A673 (cell line): Measurements from ENCODE around the gene ESR1. TPM values are rescaled to one million over a fixed set of nuclear protein-coding genes. Genes with fewer than 3 reads are reported as not detected.

Experiments
- BruUV-seq: library from RNA; stranded (reverse); fragments of 400-500 nt; replicated peaks from 2 replicates; lab custom pipeline; 2021; lab: Mats Ljungman, UMichigan
- CTCF ChIA-PET: fragments of 300-600 bp; sonication (Branson Sonifier 250); formaldehyde crosslinking; loops from one replicate; lab custom pipeline; 2022; ENCODE audit warnings: antibody characterized with exemption; lab: Charles Lee
- POLR2A ChIA-PET: fragments of 300-600 bp; sonication (Branson Sonifier 250); formaldehyde crosslinking; loops from one replicate; lab custom pipeline; 2022; ENCODE audit warnings: antibody characterized with exemption; ENCODE audit not compliant: low non-redundant PET; lab: Charles Lee
- DNase-seq: peaks from one replicate; pipeline ENCODE4 v3.0.0-alpha.2; 2015; ENCODE audit warnings: low spot score
- H3K27ac ChIP-seq: fragments of 200-600 bp; sonication (generic); 2 replicates; pipeline ENCODE4 v1.5.1; 2016; ENCODE audit warnings: mixed run types, low read depth, mild to moderate bottlenecking, mixed read lengths, antibody characterized with exemption, low read length; ENCODE audit not compliant: poor library complexity, severe bottlenecking
- H3K27me3 ChIP-seq: fragments of 200-600 bp; sonication (generic); replicated peaks from 2 replicates; pipeline ENCODE4 v1.6.1; 2017; ENCODE audit warnings: mixed run types, low read depth, mild to moderate bottlenecking, mixed read lengths, antibody characterized with exemption, low read length; ENCODE audit not compliant: insufficient read depth, poor library complexity
- H3K36me3 ChIP-seq: fragments of 200-600 bp; sonication (generic); 2 replicates; pipeline ENCODE4 v1.6.1; 2016; ENCODE audit warnings: mixed run types, mild to moderate bottlenecking, mixed read lengths, antibody characterized with exemption, low read length; ENCODE audit not compliant: insufficient read depth, poor library complexity, severe bottlenecking
- H3K4me1 ChIP-seq: fragments of 200-600 bp; sonication (generic); 2 replicates; pipeline ENCODE4 v1.6.1; 2017; ENCODE audit warnings: mixed run types, mild to moderate bottlenecking, mixed read lengths, antibody characterized with exemption, low read length; ENCODE audit not compliant: insufficient read depth, poor library complexity, severe bottlenecking
- H3K4me3 ChIP-seq: fragments of 200-600 bp; sonication (generic); 2 replicates; pipeline ENCODE4 v1.5.1; 2016; ENCODE audit warnings: low read depth, mixed run types, mild to moderate bottlenecking, mixed read lengths, low read length; ENCODE audit not compliant: poor library complexity, severe bottlenecking
- H3K9me3 ChIP-seq: fragments of 200-600 bp; sonication (generic); 2 replicates; pipeline ENCODE4 v1.6.1; 2016; ENCODE audit warnings: mixed run types, low read depth, mild to moderate bottlenecking, mixed read lengths, antibody characterized with exemption, low read length; ENCODE audit not compliant: poor library complexity, severe bottlenecking
- CTCF ChIP-seq: fragments of 300-800, 200-600 bp; sonication (generic); conservative IDR thresholded peaks from 2 replicates; pipeline ENCODE4 v1.5.1; 2017; ENCODE audit warnings: low read depth, mild to moderate bottlenecking, antibody characterized with exemption, low read length, moderate library complexity, mixed read lengths
- EZH2 ChIP-seq: fragments of 200-600 bp; sonication (generic); IDR thresholded peaks from 2 replicates; pipeline ENCODE4 v1.6.1; 2017; ENCODE audit warnings: borderline replicate concordance, low read depth, mild to moderate bottlenecking, mixed read lengths, antibody characterized with exemption, low read length; ENCODE audit not compliant: poor library complexity, severe bottlenecking
- intact Hi-C: fragments of 100-400 bp; cut with micrococcal nuclease; formaldehyde crosslinking; loops from one replicate; pipeline ENCODE4 v1.10.0; 2022; ENCODE audit not compliant: unreplicated experiment
- total RNA-seq: library from RNA; stranded (reverse); gene quantifications from 2 replicates; pipeline ENCODE4 v1.2.3, GENCODE V29; 2021

Gene ESR1
- total RNA-seq, 1 experiment from 2014 or later, result not detected

DNA sequence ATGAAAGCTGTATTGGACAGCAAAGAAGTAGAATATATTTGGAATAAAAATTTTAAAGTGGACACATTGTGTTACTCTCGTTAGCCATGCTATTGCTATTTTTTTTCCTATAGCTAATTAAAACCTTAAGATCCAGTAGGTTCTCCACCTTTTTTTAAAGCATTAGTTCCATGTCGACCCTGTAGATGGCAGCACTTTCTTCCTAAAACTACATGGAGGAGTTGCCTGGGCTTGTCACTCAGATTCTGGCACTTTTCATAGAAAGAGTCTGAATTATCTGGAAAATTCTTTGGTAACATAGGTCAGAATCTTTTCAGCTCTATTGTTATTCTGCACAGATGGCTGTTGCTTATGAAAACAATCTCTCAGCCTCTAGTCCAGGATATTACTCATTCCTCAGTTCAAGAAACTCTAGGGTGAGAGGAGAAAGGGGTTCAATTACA lies 42.0 kb upstream of the ESR1 start:
- ChIA-PET CTCF (interaction anchor here (0.5 to 1.0 kb wide), 5 partner anchors 84 to 573 kb away, joined by 3 to 8 read pairs (median 3); no protein-coding TSS in a partner anchor), POLR2A (no interaction called here)
- Histone ChIP-seq H3K4me1 (peaks cover 5% of the 10 kb centered on the region), H3K36me3 (no peaks in the 10 kb centered on the region), H3K4me3 (peak overlapping the region; percentile 12), H3K27ac (no peak overlapping the region), H3K27me3 (peaks cover 25% of the 10 kb centered on the region), H3K9me3 (no peaks in the 10 kb centered on the region)
- BruUV-seq, result no TSS peak
- DNase-seq, result peak; percentile 81
- TF ChIP-seq CTCF, result peak; percentile 80
- no peak for TF ChIP-seq EZH2
- intact Hi-C loops, result loop anchor here (2.0 to 10.0 kb wide), 3 partner anchors 331 to 569 kb away; no protein-coding TSS in a partner anchor

- CTCF ChIA-PET, result no interaction called here
- Histone ChIP-seq H3K4me1 (no peaks in the 10 kb centered on the region), H3K36me3 (no peaks in the 10 kb centered on the region), H3K9me3 (no peaks in the 10 kb centered on the region), H3K4me3 (no peak overlapping the region), H3K27me3 (peaks cover 37% of the 10 kb centered on the region), H3K27ac (no peak overlapping the region)
- POLR2A ChIA-PET, result no interaction called here
- BruUV-seq, result no TSS peak
- TF ChIP-seq CTCF, result no peak
- TF ChIP-seq EZH2, result no peak
- DNase-seq, result no peak
- intact Hi-C loops, result no loop called here
Measured at GRCh38 chr6:151772446-151772845, 35.0 kb upstream of the ESR1 start.

DNA sequence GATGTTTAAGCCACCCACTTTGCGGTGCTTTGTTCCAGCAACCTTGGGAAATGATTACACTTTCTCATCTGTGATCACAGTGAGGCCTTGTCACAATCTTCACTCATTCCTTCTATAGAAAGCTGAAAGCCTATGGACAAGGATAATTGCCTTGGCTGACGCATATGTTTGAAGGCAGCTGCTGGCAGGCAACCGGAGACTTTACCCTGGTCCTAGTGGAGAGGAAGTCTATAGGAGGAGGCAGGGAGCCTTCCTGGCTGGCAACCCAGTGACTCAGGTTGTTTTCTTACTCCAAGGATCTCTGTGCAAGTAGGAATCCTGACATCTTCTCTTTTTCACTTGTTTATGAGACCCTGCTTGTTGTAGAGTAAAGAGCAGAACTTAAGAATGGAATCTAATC lies 34.1 kb upstream of the ESR1 start:
- H3K27me3 ChIP-seq, result peaks cover 31% of the 10 kb centered on the region
- no TSS peak for BruUV-seq
- POLR2A ChIA-PET, result no interaction called here
- CTCF ChIA-PET, result no interaction called here
- H3K4me3 ChIP-seq, result no peak overlapping the region
- H3K27ac ChIP-seq, result no peak overlapping the region
- intact Hi-C loops, result no loop called here
- H3K4me1 ChIP-seq, result no peaks in the 10 kb centered on the region
- no peaks in the 10 kb centered on the region for H3K36me3 ChIP-seq
- TF ChIP-seq CTCF, result no peak
- no peak for TF ChIP-seq EZH2
- H3K9me3 ChIP-seq, result no peaks in the 10 kb centered on the region
- DNase-seq, result no peak
